Neuron (in vitro differentiated cells): Measurements from ENCODE around the gene LYSMD4.

Experiments used
- H2AFZ ChIP-seq: one replicate; pipeline ENCODE4 v1.6.1; 2013; ENCODE audit warnings: low read depth, mild to moderate bottlenecking, inconsistent platforms, low read length, moderate library complexity
- H3K27me3 ChIP-seq: one replicate; pipeline ENCODE4 v1.6.1; 2013; ENCODE audit warnings: low read length; ENCODE audit not compliant: insufficient read depth
- H3K36me3 ChIP-seq: one replicate; pipeline ENCODE4 v1.6.1; 2013; ENCODE audit warnings: low read length; ENCODE audit not compliant: insufficient read depth
- H3K4me1 ChIP-seq: one replicate; pipeline ENCODE4 v1.6.1; 2013; ENCODE audit warnings: low read length; ENCODE audit not compliant: insufficient read depth
- H3K4me3 ChIP-seq: 2 replicates; pipeline ENCODE4 v1.5.1; 2013; ENCODE audit warnings: mild to moderate bottlenecking, low read length, moderate library complexity
- H3K9me3 ChIP-seq: one replicate; pipeline ENCODE4 v1.6.1; 2013; ENCODE audit warnings: low read length

The LYSMD4 gene

DNA sequence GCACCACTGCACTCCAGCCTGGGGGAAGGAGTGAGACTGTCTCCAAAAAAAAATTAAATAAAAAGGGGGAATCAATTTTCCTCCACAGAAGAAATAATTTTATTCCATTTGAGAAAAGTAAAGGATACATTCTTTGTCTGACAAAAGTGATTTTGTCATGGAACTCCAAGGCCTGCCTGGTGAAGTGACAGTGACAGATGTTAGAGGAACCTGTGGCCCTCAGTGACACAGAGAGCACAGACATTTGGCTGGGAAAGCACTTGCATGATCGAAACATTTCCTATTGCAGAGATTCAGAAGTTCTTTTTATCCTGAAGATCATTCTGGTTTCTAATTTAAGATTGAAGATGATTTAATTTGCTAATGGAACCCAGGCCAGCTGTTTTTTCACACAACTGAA is 5.9 kb downstream of the LYSMD4 start:
- Histone ChIP-seq H3K4me1 (peaks cover 10% of the 10 kb centered on the region), H3K4me3 (no peak overlapping the region), H3K9me3 (peaks cover 5% of the 10 kb centered on the region), H2AFZ (no peak overlapping the region), H3K36me3 (peaks cover 7% of the 10 kb centered on the region), H3K27me3 (no peaks in the 10 kb centered on the region)

DNA sequence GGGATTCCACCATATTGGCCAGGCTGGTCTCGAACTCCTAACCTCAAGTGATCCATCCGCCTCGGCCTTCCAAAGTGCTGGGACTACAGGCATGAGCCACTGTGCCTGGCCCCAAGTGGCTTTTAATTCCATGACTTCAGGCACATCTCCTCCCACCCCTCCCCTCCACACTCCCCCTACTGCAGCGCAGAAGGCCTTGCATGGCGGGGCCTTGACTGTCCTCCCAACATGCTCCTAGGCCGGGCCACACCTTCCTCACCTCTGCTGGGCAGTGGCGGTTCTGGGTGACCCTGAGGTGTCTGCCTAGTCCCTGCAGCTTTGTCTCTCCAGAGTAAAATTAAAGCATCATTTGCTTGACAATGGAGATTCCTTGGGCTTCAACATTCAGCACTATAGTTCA is 6.9 kb downstream of the LYSMD4 start:
- H2AFZ ChIP-seq = no peak overlapping the region
- no peaks in the 10 kb centered on the region for H3K27me3 ChIP-seq

DNA sequence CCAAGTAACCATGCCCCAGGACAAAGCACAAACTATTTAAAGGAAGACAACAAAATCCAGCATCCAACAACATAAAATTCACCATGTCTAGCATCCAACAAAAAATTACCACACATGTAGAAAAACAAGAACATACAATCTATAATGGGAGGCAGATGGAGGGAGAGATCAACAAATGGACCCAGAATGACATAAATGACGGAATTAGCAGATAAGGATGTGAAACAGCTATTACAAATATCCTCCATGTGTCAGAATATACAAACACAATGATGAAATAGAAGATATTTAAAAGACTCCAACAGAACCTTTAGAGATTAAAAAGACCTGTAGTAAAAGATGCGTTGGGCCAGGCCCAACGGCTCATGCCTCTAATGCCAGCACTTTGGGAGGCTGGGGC is 10.8 kb downstream of the LYSMD4 start:
- no peaks in the 10 kb centered on the region for H3K4me1 ChIP-seq
- peaks cover 3% of the 10 kb centered on the region for H3K36me3 ChIP-seq
- H2AFZ ChIP-seq = no peak overlapping the region
- H3K9me3 ChIP-seq = peaks cover 5% of the 10 kb centered on the region
- no peaks in the 10 kb centered on the region for H3K27me3 ChIP-seq
- no peak overlapping the region for H3K4me3 ChIP-seq

More for the DNA sequence above, 6.9 kb downstream of the LYSMD4 start:
- H3K4me1 ChIP-seq = peaks cover under 1% of the 10 kb centered on the region
- H3K36me3 ChIP-seq = peaks cover 7% of the 10 kb centered on the region
- H3K4me3 ChIP-seq = no peak overlapping the region
- peaks cover 5% of the 10 kb centered on the region for H3K9me3 ChIP-seq

DNA sequence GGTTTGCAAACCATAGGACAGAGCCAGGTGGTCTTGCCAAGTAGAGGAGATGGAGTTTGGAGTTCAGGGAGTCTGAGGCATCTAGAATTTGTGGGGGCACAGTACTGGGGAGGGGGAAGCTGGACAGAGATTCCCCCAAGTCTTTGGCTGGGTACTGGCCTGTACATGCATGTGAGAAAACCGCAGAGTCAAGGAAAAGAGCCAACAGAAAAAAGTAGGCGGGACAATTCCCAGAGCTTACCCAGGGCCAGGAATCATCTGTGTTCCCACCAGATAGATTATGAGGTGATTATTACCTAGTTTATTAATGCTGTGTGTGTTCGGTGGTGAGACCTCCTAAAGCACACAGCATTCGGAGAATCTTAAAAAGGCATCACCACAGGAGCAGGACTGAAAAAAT is 11.3 kb downstream of the LYSMD4 start:
- Histone ChIP-seq H2AFZ (no peak overlapping the region), H3K27me3 (no peaks in the 10 kb centered on the region), H3K36me3 (peaks cover 3% of the 10 kb centered on the region)

DNA sequence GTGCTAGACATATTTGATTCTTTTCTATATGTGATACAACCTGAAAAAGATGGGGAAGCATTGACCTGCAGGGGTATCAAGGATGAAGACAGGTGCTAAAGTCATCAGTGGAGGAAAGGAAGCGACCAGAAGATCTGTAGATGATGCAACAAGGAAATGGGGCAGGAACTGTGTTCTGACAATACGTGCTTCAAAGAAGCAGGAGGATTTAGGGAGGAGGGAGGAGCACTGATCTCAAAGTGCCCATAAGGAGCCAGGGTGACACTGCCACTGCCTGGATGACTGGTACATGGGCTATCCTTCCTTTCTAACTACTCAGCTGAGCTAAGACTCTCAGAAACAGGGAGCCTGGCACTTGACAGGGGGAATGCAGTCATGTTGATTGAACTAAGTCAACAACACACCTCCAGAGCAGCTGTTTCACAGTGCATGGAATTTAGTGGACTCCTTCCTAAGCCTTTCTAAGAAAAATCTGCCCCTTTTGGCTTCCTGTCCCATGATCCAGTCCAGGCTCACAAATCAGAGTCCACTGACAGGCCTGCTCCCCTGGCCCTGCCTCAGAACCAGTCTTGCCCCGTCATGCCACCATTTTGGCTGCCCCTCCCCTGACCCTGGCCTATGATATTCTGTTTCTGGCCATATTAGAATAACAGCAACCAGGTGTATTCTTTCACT is 12.0 kb downstream of the LYSMD4 start:
- H3K36me3 ChIP-seq = peaks cover 3% of the 10 kb centered on the region
- no peaks in the 10 kb centered on the region for H3K27me3 ChIP-seq
- no peak overlapping the region for H3K4me3 ChIP-seq
- H2AFZ ChIP-seq = no peak overlapping the region
- H3K4me1 ChIP-seq = no peaks in the 10 kb centered on the region
- peaks cover 5% of the 10 kb centered on the region for H3K9me3 ChIP-seq

More for the DNA sequence above, 11.3 kb downstream of the LYSMD4 start:
- Histone ChIP-seq H3K4me3 (no peak overlapping the region), H3K4me1 (no peaks in the 10 kb centered on the region), H3K9me3 (peaks cover 5% of the 10 kb centered on the region)

DNA sequence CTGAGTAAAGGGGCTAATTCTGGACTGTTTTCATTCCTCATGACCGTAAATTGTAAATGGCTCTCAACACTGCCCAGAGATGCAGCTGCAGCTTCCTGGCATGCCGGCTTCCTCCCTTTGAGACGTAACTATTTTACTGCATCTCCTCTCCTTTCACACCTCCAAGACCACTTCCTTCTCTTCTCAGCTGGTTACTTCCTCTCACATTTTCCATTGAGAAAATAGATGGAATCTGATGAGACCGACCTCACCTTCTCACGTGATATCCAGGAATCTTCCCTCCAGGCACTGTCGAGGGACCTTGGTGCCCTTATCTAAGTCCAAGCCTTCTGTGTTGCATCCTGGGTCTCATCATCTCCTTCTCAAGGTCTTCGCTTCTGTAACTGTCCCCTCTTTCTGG is 12.7 kb downstream of the LYSMD4 start:
- H3K36me3 ChIP-seq = peaks cover 4% of the 10 kb centered on the region
- H3K9me3 ChIP-seq = peaks cover 2% of the 10 kb centered on the region

DNA sequence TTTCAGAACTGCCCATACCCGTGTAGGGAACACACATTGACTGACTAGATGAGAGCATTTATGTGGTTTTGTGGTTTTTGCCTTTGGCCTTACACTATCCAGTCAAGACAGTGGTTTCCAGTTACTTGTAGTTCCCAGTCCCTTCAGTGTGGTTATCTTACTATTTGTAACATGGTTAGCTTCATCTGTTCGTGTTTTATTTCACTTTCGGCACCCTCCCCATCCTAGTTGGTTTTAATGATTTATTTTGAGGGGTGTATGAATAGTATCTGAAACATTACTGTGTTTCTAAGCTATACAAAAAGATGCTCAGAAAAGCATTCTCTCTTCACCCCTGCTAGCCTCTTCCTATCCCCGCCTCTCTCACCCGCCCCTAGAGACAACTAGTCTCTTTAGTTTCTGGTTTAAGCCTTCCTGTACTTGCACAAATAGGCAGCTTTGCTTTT is 14.1 kb downstream of the LYSMD4 start:
- Histone ChIP-seq H3K4me1 (no peaks in the 10 kb centered on the region), H2AFZ (no peak overlapping the region), H3K9me3 (no peaks in the 10 kb centered on the region), H3K27me3 (no peaks in the 10 kb centered on the region), H3K4me3 (no peak overlapping the region), H3K36me3 (peaks cover 13% of the 10 kb centered on the region)

More for the DNA sequence above, 12.7 kb downstream of the LYSMD4 start:
- Histone ChIP-seq H2AFZ (no peak overlapping the region), H3K27me3 (no peaks in the 10 kb centered on the region), H3K4me1 (no peaks in the 10 kb centered on the region), H3K4me3 (no peak overlapping the region)

DNA sequence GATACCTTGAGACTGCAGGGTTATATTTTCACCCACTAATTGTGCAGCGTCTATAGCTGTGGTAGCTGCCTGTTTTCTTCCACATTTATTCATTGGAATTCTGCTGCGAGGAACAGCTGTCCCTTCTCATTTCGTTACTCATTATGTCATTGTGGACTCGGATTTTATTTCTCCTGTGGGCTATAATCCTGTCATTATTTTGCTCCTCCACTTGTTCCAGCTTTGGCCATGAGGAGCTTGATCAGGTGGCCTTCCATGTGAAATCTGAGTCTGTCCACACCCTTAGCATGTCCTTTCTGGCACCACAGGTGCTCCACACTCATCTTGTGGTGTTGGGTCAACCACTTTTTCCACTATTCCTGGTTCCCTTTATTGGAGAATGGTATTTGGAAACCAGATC is 14.8 kb downstream of the LYSMD4 start:
- no peaks in the 10 kb centered on the region for H3K27me3 ChIP-seq
- no peak overlapping the region for H2AFZ ChIP-seq
- no peaks in the 10 kb centered on the region for H3K4me1 ChIP-seq
- no peaks in the 10 kb centered on the region for H3K9me3 ChIP-seq
- peaks cover 18% of the 10 kb centered on the region for H3K36me3 ChIP-seq
- no peak overlapping the region for H3K4me3 ChIP-seq

DNA sequence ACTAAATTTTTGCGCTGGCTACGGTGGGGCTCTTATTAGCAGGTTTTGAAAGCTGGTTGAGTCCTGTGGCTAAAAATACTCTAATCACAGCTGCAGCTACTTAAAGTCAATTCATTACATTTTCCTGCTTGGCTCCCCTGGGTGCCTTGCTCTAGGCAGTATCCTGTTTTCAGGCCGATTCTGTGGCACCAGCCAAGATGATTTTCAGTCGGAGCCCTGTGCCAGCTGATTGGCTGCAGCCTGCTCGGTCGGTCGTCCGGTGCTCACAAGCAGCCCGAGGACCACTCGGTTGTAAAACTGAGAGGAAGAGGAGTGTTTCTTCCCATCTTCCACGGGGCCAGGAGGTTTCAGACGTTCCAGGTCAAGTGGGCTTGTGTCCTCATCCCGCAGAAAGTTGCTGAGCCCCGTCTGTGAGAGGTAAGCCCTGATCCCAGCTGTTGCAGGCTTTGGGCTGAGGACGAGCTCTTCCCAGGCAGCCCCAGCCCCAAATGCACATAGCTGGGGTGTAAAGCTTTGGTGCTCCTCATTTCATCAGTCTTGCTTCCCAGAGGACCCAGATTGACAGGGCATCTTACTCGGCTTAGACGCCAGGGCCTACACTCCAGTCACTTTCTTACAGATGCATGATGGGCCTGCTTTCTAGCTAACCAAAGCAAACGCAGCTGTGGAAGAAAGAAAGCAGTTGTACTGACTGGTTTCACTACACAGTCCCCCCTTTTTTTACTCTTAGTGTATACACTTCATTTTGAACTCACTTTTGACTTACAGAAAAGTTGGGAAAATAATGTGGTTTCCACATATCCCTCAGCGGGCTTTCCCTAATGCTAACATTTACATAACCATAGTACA is 15.9 kb downstream of the LYSMD4 start:
- no peaks in the 10 kb centered on the region for H3K9me3 ChIP-seq
- H3K27me3 ChIP-seq = no peaks in the 10 kb centered on the region
- no peak overlapping the region for H3K4me3 ChIP-seq
- H2AFZ ChIP-seq = no peak overlapping the region
- H3K36me3 ChIP-seq = peaks cover 26% of the 10 kb centered on the region
- no peaks in the 10 kb centered on the region for H3K4me1 ChIP-seq

DNA sequence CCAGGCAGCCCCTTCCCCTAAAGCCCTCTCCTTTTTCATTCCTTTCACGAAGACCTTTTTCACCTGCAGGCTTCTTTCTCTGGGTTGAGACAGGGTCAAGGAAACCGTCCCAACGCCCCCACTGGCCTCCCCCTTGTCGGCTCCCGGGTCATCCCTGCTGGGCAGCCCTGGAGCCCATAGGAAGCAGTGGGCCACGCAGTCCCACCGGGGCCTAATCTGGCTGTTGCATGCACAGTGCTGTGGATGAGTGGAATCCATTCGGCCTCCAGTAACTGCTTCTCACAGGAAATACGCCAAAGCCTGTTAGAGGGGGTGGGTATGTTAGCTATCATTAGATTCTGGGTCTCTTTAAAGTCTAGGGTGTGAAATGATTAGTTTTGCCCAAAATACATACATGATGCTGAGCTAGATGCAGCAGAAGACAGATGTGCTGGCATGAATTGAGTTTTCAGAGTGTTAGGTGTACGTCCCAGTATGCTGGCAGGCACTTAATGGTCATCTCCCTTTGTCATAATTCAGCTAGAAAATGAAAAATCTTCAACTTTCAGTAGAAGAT is 16.6 kb downstream of the LYSMD4 start:
- no peak overlapping the region for H3K4me3 ChIP-seq
- H3K9me3 ChIP-seq = no peaks in the 10 kb centered on the region
- H3K27me3 ChIP-seq = no peaks in the 10 kb centered on the region
- H3K4me1 ChIP-seq = no peaks in the 10 kb centered on the region
- peaks cover 33% of the 10 kb centered on the region for H3K36me3 ChIP-seq
- no peak overlapping the region for H2AFZ ChIP-seq

DNA sequence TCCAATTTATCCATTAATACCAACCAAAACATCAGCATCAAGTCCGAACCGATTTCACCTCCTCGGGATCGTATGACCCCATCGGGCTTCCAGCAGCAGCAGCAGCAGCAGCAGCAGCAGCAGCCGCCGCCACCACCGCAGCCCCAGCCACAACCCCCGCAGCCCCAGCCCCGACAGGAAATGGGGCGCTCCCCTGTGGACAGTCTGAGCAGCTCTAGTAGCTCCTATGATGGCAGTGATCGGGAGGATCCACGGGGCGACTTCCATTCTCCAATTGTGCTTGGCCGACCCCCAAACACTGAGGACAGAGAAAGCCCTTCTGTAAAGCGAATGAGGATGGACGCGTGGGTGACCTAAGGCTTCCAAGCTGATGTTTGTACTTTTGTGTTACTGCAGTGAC is 20.8 kb downstream of the LYSMD4 start:
- no peaks in the 10 kb centered on the region for H3K4me1 ChIP-seq
- H3K4me3 ChIP-seq = no peak overlapping the region
- no peaks in the 10 kb centered on the region for H3K27me3 ChIP-seq
- H3K36me3 ChIP-seq = peaks cover 59% of the 10 kb centered on the region
- H2AFZ ChIP-seq = no peak overlapping the region
- H3K9me3 ChIP-seq = no peaks in the 10 kb centered on the region

DNA sequence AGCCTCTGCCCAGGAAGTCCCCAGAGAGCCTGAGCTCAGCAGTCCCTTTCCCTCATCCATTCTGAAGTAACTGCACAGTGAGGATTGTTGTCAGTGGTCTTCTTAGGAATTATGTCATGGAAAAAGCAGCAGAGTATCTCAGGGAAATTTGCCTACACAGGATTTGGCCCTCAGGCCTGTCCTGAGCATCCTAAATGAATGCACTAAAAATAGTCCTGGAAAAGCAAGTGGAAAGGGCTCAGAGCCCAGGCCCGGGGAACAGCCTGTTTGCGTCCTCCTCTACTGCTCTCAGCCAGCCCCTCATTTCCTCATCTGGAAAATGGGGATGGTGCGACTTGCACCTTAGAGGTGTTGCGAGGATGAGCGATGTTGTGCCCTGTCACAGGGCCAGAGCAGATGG is 21.6 kb downstream of the LYSMD4 start:
- Histone ChIP-seq H3K27me3 (no peaks in the 10 kb centered on the region), H3K36me3 (peaks cover 67% of the 10 kb centered on the region)

DNA sequence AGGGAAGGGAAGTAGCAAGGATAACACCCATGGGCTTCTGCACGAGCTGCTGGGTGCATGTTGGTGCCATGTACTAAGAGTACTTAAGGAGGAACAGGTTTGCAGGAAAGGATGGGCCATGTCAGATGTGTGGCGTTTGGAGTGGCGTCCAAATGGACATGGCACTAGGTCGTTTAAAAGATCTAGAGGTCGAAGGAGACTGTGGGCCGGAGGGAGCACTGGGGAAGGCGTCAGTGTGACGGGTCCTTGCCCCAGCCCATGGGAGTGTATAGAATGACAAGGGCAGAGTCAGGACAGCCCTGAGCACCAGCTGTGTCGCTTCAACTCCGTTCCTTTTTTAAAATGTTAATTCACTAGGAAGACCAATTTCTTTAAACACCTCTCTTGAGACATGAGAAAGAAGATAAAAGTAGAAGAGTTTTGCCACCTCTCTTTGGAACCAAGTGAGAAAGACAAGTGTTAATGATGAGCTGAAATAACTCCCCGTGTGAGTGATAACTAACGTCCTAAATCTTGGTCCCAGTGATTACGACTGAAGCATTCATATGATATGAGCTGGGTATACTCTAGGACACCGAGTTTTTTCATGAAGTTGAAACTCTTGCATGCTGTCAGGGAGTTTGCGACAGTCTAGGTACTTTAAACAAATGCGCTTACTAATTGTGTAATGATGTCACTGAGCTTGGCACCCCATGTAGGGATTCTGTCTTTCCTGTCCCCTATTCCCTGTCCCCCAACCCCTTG is 23.8 kb downstream of the LYSMD4 start:
- Histone ChIP-seq H3K4me3 (no peak overlapping the region), H3K4me1 (peaks cover 11% of the 10 kb centered on the region), H3K27me3 (no peaks in the 10 kb centered on the region), H3K9me3 (no peaks in the 10 kb centered on the region), H3K36me3 (peaks cover 57% of the 10 kb centered on the region), H2AFZ (no peak overlapping the region)

More for the DNA sequence above, 21.6 kb downstream of the LYSMD4 start:
- H3K4me3 ChIP-seq = no peak overlapping the region
- H3K9me3 ChIP-seq = no peaks in the 10 kb centered on the region
- no peaks in the 10 kb centered on the region for H3K4me1 ChIP-seq
- no peak overlapping the region for H2AFZ ChIP-seq
